Psoas muscle (tissue), 8 donors: ENCODE measurements around the gene CCT5. TPM values are rescaled to one million over a fixed set of nuclear protein-coding genes. Genes with fewer than 3 reads are reported as not detected.

Source experiments
- ATAC-seq, 4 donors: fragments of 200-7000 bp; cut with Tn5 transposase; one replicate each; pipeline ENCODE4 v1.9.1; 2020; ENCODE audit warnings: moderate library complexity in 3 of 4, mild to moderate bottlenecking in 2 of 4
- DNase-seq, 2 donors: peaks; one replicate each; pipeline ENCODE4 v3.0.0-alpha.2; 2020
- H3K27ac ChIP-seq: fragments of 200-600 bp; one replicate; pipeline ENCODE4 v1.8.0; 2022
- H3K27me3 ChIP-seq, 3 donors: fragments of 200-600 bp in 1 of 3; one replicate each; pipeline versions ENCODE4 v1.6.1 to v1.8.0; 2013 to 2022; ENCODE audit warnings: low read length in 2 of 3, mild to moderate bottlenecking in 2 of 3, moderate library complexity in 1 of 3; ENCODE audit not compliant: insufficient read depth in 3 of 3
- H3K36me3 ChIP-seq, 2 donors: fragments of 200-600 bp in 1 of 2; one replicate each; pipeline versions ENCODE4 v1.6.1 to v1.8.0; 2013 to 2022; ENCODE audit warnings: low read depth in 1 of 2, mild to moderate bottlenecking in 1 of 2, moderate library complexity in 1 of 2; ENCODE audit not compliant: insufficient read depth in 1 of 2
- H3K4me1 ChIP-seq: fragments of 200-600 bp; one replicate; pipeline ENCODE4 v1.8.0; 2022
- H3K4me3 ChIP-seq: fragments of 200-600 bp; one replicate; pipeline ENCODE4 v1.8.0; 2022; ENCODE audit warnings: mild to moderate bottlenecking
- H3K9me3 ChIP-seq: fragments of 200-600 bp; one replicate; pipeline ENCODE4 v1.8.0; 2022
- CTCF ChIP-seq: fragments of 200-600 bp; IDR thresholded peaks from one replicate; pipeline ENCODE4 v1.8.0; 2022; ENCODE audit warnings: antibody characterized with exemption
- WGBS, 3 donors: extraction: QIAGEN DNeasy Blood & Tissue Kit; methylation state at CpG; one replicate each; pipeline versions ENCODE4 v1.1.6 to v1.1.7; 2013; 5-methylcytosine and 5-hydroxymethylcytosine counted together
- intact Hi-C, 2 donors: fragments of 100-400 bp; cut with DNase I; formaldehyde crosslinking; loops; one replicate each; pipeline versions ENCODE4 v1.11.0 to v1.14.2; 2022
- polyA plus RNA-seq, 3 donors: library from polyadenylated mRNA; stranded (reverse); fragments of 200-250 nt; gene quantifications; one replicate each; pipeline ENCODE4 v1.2.3, GENCODE V29; 2013
- total RNA-seq, 4 donors: library from RNA; stranded (reverse); fragmentation: NEBNext Ultra II Directional in 2 of 4; extraction: Animal tissue kit (Norgen Biotek cat#: 25700) in 2 of 4; gene quantifications; one replicate each; pipeline versions ENCODE4 v1.2.1 to v1.2.4, GENCODE V29; 2021 to 2023
- donor health status: healthy with polysubstance abuse.
- donor health status: DM: no; HTN: no; CAD: no; lungs with moderate emphysema.
- donor health status: Bipolar disorder and iron deficiency.
- donor health status: healthy.
- donor health status: DM: yes; HTN: yes; CAD: no.
- donor health status: DM: no; HTN: no; CAD: no.
- donor health status: DM: no; HTN: no; CAD: no.
- donor health status: DM: yes; HTN: yes; CAD: no.

The CCT5 gene
- total and polyA plus RNA-seq, 7 donors, result 150 to 454 (median 209) TPM

- ATAC-seq (peak; percentile 13 to 67 (median 50)), DNase-seq (peak in 1 of 2 donors; percentile 76)
- TF ChIP-seq CTCF, result no peak
- peaks cover 38% of the 10 kb centered on the region for H3K4me1 ChIP-seq
- WGBS, 3 donors, result 30 to 53% (median 40%) methylated on average over 10 of the region's 10 CpGs
- H3K4me3 ChIP-seq, result peak overlapping the region; percentile 45
- H3K27ac ChIP-seq, result peak overlapping the region; percentile 95
- H3K36me3 ChIP-seq, result peaks cover 0 to 15% of the 10 kb centered on the region in 2 donors
- H3K9me3 ChIP-seq, result no peaks in the 10 kb centered on the region
- no peaks in the 10 kb centered on the region for H3K27me3 ChIP-seq
- intact Hi-C loops, result loop anchor here (5.0 to 10.0 kb wide), 2 partner anchors 62 to 75 kb away; partner anchors contain the start of gene MARCHF6 (in 1 of the 2)
These were observed 39.9 kb downstream of the CCT5 start for GRCh38 chr5:10289991-10290390.

GRCh38 chr5:10290438-10290837 lies 40.4 kb downstream of the CCT5 start:
- no peaks in the 10 kb centered on the region for H3K9me3 ChIP-seq
- no peak for TF ChIP-seq CTCF
- intact Hi-C loops, result no loop called here
- peak overlapping the region; percentile 45 for H3K4me3 ChIP-seq
- no peaks in the 10 kb centered on the region for H3K27me3 ChIP-seq
- peaks cover 37% of the 10 kb centered on the region for H3K4me1 ChIP-seq
- ATAC-seq, result no peak
- H3K27ac ChIP-seq, result peak overlapping the region; percentile 95
- no peak for DNase-seq
- peaks cover 0 to 12% of the 10 kb centered on the region in 2 donors for H3K36me3 ChIP-seq
- 62 to 79% (median 68%) methylated on average over 9 of the region's 9 CpGs for WGBS, 3 donors

GRCh38 chr5:10291692-10292339 lies 41.7 kb downstream of the CCT5 start:
- no peak overlapping the region for H3K4me3 ChIP-seq
- peak overlapping the region; percentile 59 for H3K27ac ChIP-seq
- H3K36me3 ChIP-seq, result peaks cover 0 to 5% of the 10 kb centered on the region in 2 donors
- no peak for TF ChIP-seq CTCF
- WGBS, 3 donors, result 60 to 81% (median 72%) methylated on average over 9 of the region's 9 CpGs
- DNase-seq (no peak), ATAC-seq (no peak)
- intact Hi-C loops, result no loop called here
- H3K27me3 ChIP-seq, result no peaks in the 10 kb centered on the region
- peaks cover 24% of the 10 kb centered on the region for H3K4me1 ChIP-seq
- no peaks in the 10 kb centered on the region for H3K9me3 ChIP-seq

GRCh38 chr5:10293907-10294662 lies 44.0 kb downstream of the CCT5 start:
- ATAC-seq (no peak), DNase-seq (no peak)
- intact Hi-C loops, result no loop called here
- Histone ChIP-seq H3K27ac (peak overlapping the region; percentile 59), H3K36me3 (no peaks in the 10 kb centered on the region), H3K4me3 (no peak overlapping the region), H3K27me3 (no peaks in the 10 kb centered on the region), H3K4me1 (peaks cover 8% of the 10 kb centered on the region), H3K9me3 (no peaks in the 10 kb centered on the region)
- WGBS, 3 donors, result 89 to 95% (median 90%) methylated on average over 3 of the region's 3 CpGs
- TF ChIP-seq CTCF, result no peak
